GM23338 (cell line): ENCODE results near the gene ZDHHC17. TPM values are rescaled to one million over a fixed set of nuclear protein-coding genes. Genes with fewer than 3 reads are reported as not detected.

Experiments used
- ATAC-seq: fragments of 200-7000 bp; cut with Tn5 transposase; 3 replicates; pipeline ENCODE4 v1.9.1; 2020
- DNase-seq: peaks from one replicate; pipeline ENCODE4 v3.0.0-alpha.2; 2015; ENCODE audit warnings: low spot score
- H2AFZ ChIP-seq: fragments of 200-600 bp; sonication (generic); 2 replicates; pipeline ENCODE4 v1.8.0; 2016; ENCODE audit warnings: antibody characterized with exemption, mild to moderate bottlenecking, moderate library complexity
- H3F3A ChIP-seq: fragments of 200-600 bp; sonication (generic); replicated peaks from 2 replicates; pipeline ENCODE4 v1.8.0; 2017; ENCODE audit warnings: antibody characterized with exemption, mixed run types, low read depth
- H3K27ac ChIP-seq: fragments of 200-600 bp; sonication (generic); 2 replicates; pipeline ENCODE4 v1.6.1; 2016; ENCODE audit warnings: low read depth
- H3K27me3 ChIP-seq: fragments of 200-600 bp; sonication (generic); 2 replicates; pipeline ENCODE4 v1.8.0; 2016; ENCODE audit warnings: mild to moderate bottlenecking, mixed run types, moderate library complexity; ENCODE audit not compliant: insufficient read depth
- H3K36me3 ChIP-seq: fragments of 200-600 bp; sonication (generic); 2 replicates; pipeline ENCODE4 v1.8.0; 2016; ENCODE audit warnings: mild to moderate bottlenecking; ENCODE audit not compliant: insufficient read depth
- H3K4me1 ChIP-seq: fragments of 200-600 bp; sonication (generic); 2 replicates; pipeline ENCODE4 v1.8.0; 2016; ENCODE audit warnings: mild to moderate bottlenecking, moderate library complexity; ENCODE audit not compliant: insufficient read depth
- H3K4me2 ChIP-seq: fragments of 200-600 bp; sonication (generic); 2 replicates; pipeline ENCODE4 v1.7.1; 2017; ENCODE audit warnings: mixed run types
- H3K4me3 ChIP-seq: fragments of 200-600 bp; sonication (generic); 2 replicates; pipeline ENCODE4 v1.6.1; 2016; ENCODE audit warnings: mixed run types
- H3K79me2 ChIP-seq: fragments of 200-600 bp; sonication (generic); replicated peaks from 2 replicates; pipeline ENCODE4 v1.8.0; 2017; ENCODE audit warnings: mild to moderate bottlenecking; ENCODE audit not compliant: insufficient read depth
- H3K9me2 ChIP-seq: fragments of 200-600 bp; sonication (generic); 2 replicates; pipeline ENCODE4 v1.8.0; 2017; ENCODE audit not compliant: insufficient read depth
- H4K20me1 ChIP-seq: fragments of 200-600 bp; sonication (generic); replicated peaks from 2 replicates; pipeline ENCODE4 v1.8.0; 2017; ENCODE audit warnings: mild to moderate bottlenecking; ENCODE audit not compliant: insufficient read depth
- H3K27ac Mint-ChIP-seq: 2 replicates; pipeline ENCODE4 v1.8.0; 2020; ENCODE audit warnings: inconsistent platforms, mild to moderate bottlenecking, moderate library complexity, mixed read lengths
- H3K27me3 Mint-ChIP-seq: 3 replicates; pipeline ENCODE4 v1.8.0; 2022; ENCODE audit warnings: low read depth, mild to moderate bottlenecking, moderate library complexity, mixed read lengths, inconsistent platforms; ENCODE audit not compliant: insufficient read depth, poor library complexity
- H3K36me3 Mint-ChIP-seq: 3 replicates; pipeline ENCODE4 v1.8.0; 2021; ENCODE audit warnings: low read depth, mild to moderate bottlenecking, inconsistent platforms, moderate library complexity, mixed read lengths
- H3K4me1 Mint-ChIP-seq: 3 replicates; pipeline ENCODE4 v1.8.0; 2020; ENCODE audit warnings: mild to moderate bottlenecking, inconsistent platforms, mixed read lengths
- H3K4me3 Mint-ChIP-seq: 3 replicates; pipeline ENCODE4 v1.8.0; 2021; ENCODE audit warnings: moderate library complexity, mild to moderate bottlenecking, inconsistent platforms, mixed read lengths
- H3K9me3 Mint-ChIP-seq: 3 replicates; pipeline ENCODE4 v1.8.0; 2020; ENCODE audit warnings: moderate library complexity, mild to moderate bottlenecking, inconsistent platforms, mixed read lengths
- CREB1 ChIP-seq: fragments of 250-450 bp; sonication (Bioruptor Pico); IDR thresholded peaks from 2 replicates; pipeline ENCODE4 v1.5.0; 2020; ENCODE audit warnings: low read depth, mild to moderate bottlenecking, moderate library complexity
- EZH2 ChIP-seq: fragments of 200-600 bp; sonication (generic); IDR thresholded peaks from one replicate; pipeline ENCODE4 v1.8.0; 2017; ENCODE audit warnings: antibody characterized with exemption, mild to moderate bottlenecking, low read depth; ENCODE audit not compliant: unreplicated experiment
- EZH2phosphoT487 ChIP-seq: fragments of 200-600 bp; sonication (generic); IDR thresholded peaks from one replicate; pipeline ENCODE4 v1.8.1; 2018; ENCODE audit warnings: antibody characterized with exemption; ENCODE audit not compliant: unreplicated experiment
- JUNB ChIP-seq: IDR thresholded peaks from one replicate; pipeline ENCODE4 v1.6.1; 2016; ENCODE audit warnings: antibody characterized with exemption; ENCODE audit not compliant: unreplicated experiment
- NANOG ChIP-seq: IDR thresholded peaks from 2 replicates; pipeline ENCODE4 v1.6.1; 2016; ENCODE audit warnings: antibody characterized with exemption, borderline replicate concordance
- POLR2AphosphoS5 ChIP-seq: IDR thresholded peaks from 2 replicates; pipeline ENCODE4 v1.6.1; 2016; ENCODE audit warnings: antibody characterized with exemption, low read depth
- STAT1 ChIP-seq: IDR thresholded peaks from one replicate; pipeline ENCODE4 v1.6.1; 2016; ENCODE audit warnings: antibody characterized with exemption; ENCODE audit not compliant: unreplicated experiment
- ZNF114 ChIP-seq: fragments of 250-450 bp; sonication (Bioruptor Pico); IDR thresholded peaks from 2 replicates; pipeline ENCODE4 v1.5.0; 2020; ENCODE audit warnings: mild to moderate bottlenecking, moderate library complexity
- ZNF331 ChIP-seq: fragments of 250-450 bp; sonication (Bioruptor Pico); IDR thresholded peaks from 2 replicates; pipeline ENCODE4 v1.5.0; 2020; ENCODE audit warnings: low read depth, mild to moderate bottlenecking, moderate library complexity
- ZNF462 ChIP-seq: fragments of 250-450 bp; sonication (Bioruptor Pico); IDR thresholded peaks from 2 replicates; pipeline ENCODE4 v1.5.0; 2020; ENCODE audit warnings: mild to moderate bottlenecking, moderate library complexity
- polyA plus RNA-seq: library from polyadenylated mRNA; unstranded; fragments of >200 nt; fragmentation: Nextera tagmentation; extraction: Ambion mirVana; gene quantifications from 2 replicates; pipeline ENCODE4 v1.2.1, GENCODE V29; 2016
- total RNA-seq: library from RNA; depleted of rRNA; stranded (reverse); fragments of >200 nt; shearing (Covaris generic); gene quantifications from 2 replicates; pipeline ENCODE4 v1.2.3, GENCODE V29; 2014
- TF ChIP-seq, protein P1 (sequence below), 2 experiments: fragments of 200-600 bp in 1 of 2; sonication (generic) in 1 of 2; conservative IDR thresholded peaks; 2 replicates each; pipeline versions ENCODE4 v1.5.1 to v1.6.1; 2016 to 2017; ENCODE audit warnings: antibody characterized with exemption in 2 of 2, low read depth in 2 of 2, mild to moderate bottlenecking in 2 of 2, moderate library complexity in 1 of 2
- TF ChIP-seq, protein P2 (sequence below): IDR thresholded peaks from one replicate; pipeline ENCODE4 v1.6.1; 2018; ENCODE audit warnings: antibody characterized with exemption; ENCODE audit not compliant: unreplicated experiment
- TF ChIP-seq, protein P3 (sequence below): IDR thresholded peaks from 2 replicates; pipeline ENCODE4 v1.6.1; 2016; ENCODE audit warnings: antibody characterized with exemption

Gene ZDHHC17
- total and polyA plus RNA-seq, 2 experiments from 2014 or later = 15.7 to 43.5 TPM

DNA sequence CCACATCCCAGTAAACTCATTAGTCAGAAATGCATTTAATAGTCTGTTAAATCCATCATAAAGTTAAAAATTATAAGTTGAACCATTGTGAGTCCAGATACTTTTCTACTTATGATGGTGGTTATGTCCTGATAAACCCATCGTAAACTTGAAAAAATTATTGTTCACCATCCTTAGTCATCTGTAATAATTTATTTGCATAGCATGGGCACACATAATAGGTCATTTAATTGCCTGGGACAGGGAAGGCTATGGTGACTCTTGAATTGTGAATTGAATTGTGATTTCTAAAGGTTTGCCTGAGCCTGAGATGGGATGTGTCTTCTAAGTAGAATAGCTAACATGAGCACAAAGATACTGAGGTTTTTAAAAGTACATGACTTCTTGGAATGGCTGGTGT lies 21.5 kb downstream of the ZDHHC17 start:
- TF ChIP-seq ZNF462 (CRISPR knock-in tag) = no peak
- TF ChIP-seq ZNF331 (CRISPR knock-in tag) = no peak
- TF ChIP-seq, protein P1, sequence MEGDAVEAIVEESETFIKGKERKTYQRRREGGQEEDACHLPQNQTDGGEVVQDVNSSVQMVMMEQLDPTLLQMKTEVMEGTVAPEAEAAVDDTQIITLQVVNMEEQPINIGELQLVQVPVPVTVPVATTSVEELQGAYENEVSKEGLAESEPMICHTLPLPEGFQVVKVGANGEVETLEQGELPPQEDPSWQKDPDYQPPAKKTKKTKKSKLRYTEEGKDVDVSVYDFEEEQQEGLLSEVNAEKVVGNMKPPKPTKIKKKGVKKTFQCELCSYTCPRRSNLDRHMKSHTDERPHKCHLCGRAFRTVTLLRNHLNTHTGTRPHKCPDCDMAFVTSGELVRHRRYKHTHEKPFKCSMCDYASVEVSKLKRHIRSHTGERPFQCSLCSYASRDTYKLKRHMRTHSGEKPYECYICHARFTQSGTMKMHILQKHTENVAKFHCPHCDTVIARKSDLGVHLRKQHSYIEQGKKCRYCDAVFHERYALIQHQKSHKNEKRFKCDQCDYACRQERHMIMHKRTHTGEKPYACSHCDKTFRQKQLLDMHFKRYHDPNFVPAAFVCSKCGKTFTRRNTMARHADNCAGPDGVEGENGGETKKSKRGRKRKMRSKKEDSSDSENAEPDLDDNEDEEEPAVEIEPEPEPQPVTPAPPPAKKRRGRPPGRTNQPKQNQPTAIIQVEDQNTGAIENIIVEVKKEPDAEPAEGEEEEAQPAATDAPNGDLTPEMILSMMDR (conservative IDR thresholded peaks at IDR 0.05; ENCODE audit: low read depth in 2 of 2) = no peak
- TF ChIP-seq ZNF114 (CRISPR knock-in tag) = no peak
- TF ChIP-seq NANOG = no peak
- no peak for TF ChIP-seq STAT1
- no peak for TF ChIP-seq JUNB
- no peak for TF ChIP-seq EZH2
- no peak for TF ChIP-seq EZH2phosphoT487
- TF ChIP-seq, protein P2, sequence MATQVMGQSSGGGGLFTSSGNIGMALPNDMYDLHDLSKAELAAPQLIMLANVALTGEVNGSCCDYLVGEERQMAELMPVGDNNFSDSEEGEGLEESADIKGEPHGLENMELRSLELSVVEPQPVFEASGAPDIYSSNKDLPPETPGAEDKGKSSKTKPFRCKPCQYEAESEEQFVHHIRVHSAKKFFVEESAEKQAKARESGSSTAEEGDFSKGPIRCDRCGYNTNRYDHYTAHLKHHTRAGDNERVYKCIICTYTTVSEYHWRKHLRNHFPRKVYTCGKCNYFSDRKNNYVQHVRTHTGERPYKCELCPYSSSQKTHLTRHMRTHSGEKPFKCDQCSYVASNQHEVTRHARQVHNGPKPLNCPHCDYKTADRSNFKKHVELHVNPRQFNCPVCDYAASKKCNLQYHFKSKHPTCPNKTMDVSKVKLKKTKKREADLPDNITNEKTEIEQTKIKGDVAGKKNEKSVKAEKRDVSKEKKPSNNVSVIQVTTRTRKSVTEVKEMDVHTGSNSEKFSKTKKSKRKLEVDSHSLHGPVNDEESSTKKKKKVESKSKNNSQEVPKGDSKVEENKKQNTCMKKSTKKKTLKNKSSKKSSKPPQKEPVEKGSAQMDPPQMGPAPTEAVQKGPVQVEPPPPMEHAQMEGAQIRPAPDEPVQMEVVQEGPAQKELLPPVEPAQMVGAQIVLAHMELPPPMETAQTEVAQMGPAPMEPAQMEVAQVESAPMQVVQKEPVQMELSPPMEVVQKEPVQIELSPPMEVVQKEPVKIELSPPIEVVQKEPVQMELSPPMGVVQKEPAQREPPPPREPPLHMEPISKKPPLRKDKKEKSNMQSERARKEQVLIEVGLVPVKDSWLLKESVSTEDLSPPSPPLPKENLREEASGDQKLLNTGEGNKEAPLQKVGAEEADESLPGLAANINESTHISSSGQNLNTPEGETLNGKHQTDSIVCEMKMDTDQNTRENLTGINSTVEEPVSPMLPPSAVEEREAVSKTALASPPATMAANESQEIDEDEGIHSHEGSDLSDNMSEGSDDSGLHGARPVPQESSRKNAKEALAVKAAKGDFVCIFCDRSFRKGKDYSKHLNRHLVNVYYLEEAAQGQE = no peak
- no peak for TF ChIP-seq POLR2AphosphoS5
- TF ChIP-seq, protein P3, sequence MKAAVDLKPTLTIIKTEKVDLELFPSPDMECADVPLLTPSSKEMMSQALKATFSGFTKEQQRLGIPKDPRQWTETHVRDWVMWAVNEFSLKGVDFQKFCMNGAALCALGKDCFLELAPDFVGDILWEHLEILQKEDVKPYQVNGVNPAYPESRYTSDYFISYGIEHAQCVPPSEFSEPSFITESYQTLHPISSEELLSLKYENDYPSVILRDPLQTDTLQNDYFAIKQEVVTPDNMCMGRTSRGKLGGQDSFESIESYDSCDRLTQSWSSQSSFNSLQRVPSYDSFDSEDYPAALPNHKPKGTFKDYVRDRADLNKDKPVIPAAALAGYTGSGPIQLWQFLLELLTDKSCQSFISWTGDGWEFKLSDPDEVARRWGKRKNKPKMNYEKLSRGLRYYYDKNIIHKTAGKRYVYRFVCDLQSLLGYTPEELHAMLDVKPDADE = no peak
- TF ChIP-seq CREB1 (CRISPR knock-in tag) = no peak
- Mint-ChIP-seq H3K4me3 (no peak overlapping the region), H3K4me1 (peaks cover 25% of the 10 kb centered on the region), H3K27ac (0 out of 2 replicates have a peak overlapping the region, but pooled peaks have one; percentile 22), H3K9me3 (no peaks in the 10 kb centered on the region; the same call in 2 of the 3 replicates), H3K27me3 (no peaks in the 10 kb centered on the region), H3K36me3 (peaks cover 9% of the 10 kb centered on the region; the same call in 2 of the 3 replicates)
- ATAC-seq (no peak), DNase-seq (no peak)
- Histone ChIP-seq H3K36me3 (no peaks in the 10 kb centered on the region), H3K27me3 (no peaks in the 10 kb centered on the region), H3K79me2 (peaks cover 95% of the 10 kb centered on the region), H3K27ac (no peak overlapping the region), H3K4me1 (peaks cover 18% of the 10 kb centered on the region), H3K4me2 (no peak overlapping the region), H4K20me1 (no peaks in the 10 kb centered on the region; the same call in 1 of the 2 replicates), H3K4me3 (no peak overlapping the region), H3F3A (no peaks in the 10 kb centered on the region), H2AFZ (no peak overlapping the region), H3K9me2 (no peaks in the 10 kb centered on the region)
